Measurements from ENCODE around the gene TEKT4.
"Not testable (repeated sequence)": the region's sequence is repeated elsewhere in the genome, so short reads cannot be mapped to it uniquely, and the experiment has no call there.

The TEKT4 gene

GRCh38 chr2:94871226-94872087 is at the start of gene TEKT4:
TEKT4 (plus strand) TSS chr2:94871430; CDS start chr2:94871580, 150 bp downstream.
- in situ Hi-C loops (cut with HindIII; ENCODE audit: low sequenced_read_pairs), result no loop called here

DNA sequence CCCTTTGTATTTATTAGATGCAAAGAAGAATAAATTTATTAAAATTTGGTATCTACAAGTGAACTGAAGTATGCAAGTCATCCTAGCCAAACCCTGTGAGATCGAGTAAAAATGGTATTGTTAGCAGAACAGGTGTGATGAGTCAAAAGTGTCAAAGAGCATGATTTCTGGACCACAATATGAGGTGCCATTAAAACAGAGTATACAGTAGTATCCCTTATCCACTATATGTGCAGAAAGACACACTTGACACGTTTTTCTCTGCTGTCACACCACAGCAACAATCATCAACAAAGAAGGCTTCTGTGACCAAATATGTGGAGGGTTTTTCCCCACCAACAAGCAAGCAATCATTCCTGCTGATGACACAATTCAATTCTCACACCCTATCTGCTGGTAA is 32.0 kb upstream of the TEKT4 start:
- in situ Hi-C loops (cut with HindIII; ENCODE audit: low sequenced_read_pairs), result not testable (repeated sequence)

GRCh38 chr2:94856856-94857255 is 14.4 kb upstream of the TEKT4 start:
- in situ Hi-C loops (cut with HindIII; ENCODE audit: low sequenced_read_pairs), result not testable (repeated sequence)

GRCh38 chr2:94857367-94858162 is 13.7 kb upstream of the TEKT4 start:
- in situ Hi-C loops (cut with HindIII; ENCODE audit: low sequenced_read_pairs), result not testable (repeated sequence)

DNA sequence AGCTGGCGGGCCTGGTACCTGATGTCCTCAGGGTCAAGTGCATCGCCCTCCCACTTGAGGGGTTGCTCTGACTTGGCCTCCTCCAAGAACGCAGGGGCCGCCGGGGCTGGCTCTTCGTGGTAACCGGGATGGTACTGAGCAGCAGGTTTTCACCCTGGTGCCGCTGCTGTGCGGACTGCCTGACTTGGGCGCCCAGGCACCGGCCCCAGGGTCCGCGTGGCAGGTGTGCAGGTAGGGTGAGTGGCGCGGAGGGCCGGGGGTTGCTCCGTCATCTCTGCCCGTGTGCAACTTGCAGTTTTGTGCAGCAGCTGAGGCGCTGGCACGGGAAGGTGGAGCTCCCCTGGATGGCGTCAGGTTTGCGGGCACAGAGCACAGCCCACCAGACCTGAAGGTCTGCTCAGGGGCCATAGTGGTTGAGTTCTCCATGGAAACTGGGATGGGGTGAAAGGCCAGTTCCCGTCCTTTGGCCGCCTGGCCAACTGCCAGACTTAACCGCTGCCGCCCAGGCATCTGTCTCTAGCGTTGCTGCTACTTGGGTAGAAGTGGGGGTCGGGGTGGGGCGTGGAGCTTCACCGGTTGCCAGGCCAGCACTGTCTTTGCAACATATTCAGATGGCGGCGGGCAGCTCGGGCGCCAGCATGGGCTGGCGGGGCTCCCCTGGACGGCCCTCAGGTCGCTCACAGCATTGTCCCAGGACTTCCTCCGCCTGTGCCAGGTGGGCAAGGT is 12.9 kb upstream of the TEKT4 start:
- in situ Hi-C loops (cut with HindIII; ENCODE audit: low sequenced_read_pairs), result not testable (repeated sequence)

GRCh38 chr2:94861308-94862152 is 9.7 kb upstream of the TEKT4 start:
- in situ Hi-C loops (cut with HindIII; ENCODE audit: low sequenced_read_pairs), result no loop called here

- in situ Hi-C loops (cut with HindIII; ENCODE audit: low sequenced_read_pairs), result not testable (repeated sequence)
These were observed 8.3 kb upstream of the TEKT4 start for GRCh38 chr2:94862903-94863302.

DNA sequence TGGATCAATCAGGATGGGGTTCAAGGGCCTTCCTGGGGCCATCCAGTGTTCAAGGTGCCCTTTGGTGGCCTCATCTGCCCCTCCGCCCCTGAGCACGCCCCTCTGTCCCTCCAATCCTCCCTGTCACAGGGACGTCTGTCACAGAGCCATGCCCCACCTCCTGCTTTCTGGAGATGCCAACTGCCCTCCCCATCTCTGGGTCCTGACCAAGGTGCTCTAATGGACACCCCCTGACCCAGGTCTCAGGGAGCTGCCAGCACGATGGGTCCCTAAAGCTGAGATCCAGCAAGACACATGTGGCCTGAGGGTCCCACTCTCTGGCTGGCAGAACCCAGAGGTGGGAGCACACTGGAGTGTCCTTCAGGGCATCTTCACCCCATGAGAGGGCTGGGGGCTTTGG is 2.1 kb upstream of the TEKT4 start:
- in situ Hi-C loops (cut with HindIII; ENCODE audit: low sequenced_read_pairs), result no loop called here

DNA sequence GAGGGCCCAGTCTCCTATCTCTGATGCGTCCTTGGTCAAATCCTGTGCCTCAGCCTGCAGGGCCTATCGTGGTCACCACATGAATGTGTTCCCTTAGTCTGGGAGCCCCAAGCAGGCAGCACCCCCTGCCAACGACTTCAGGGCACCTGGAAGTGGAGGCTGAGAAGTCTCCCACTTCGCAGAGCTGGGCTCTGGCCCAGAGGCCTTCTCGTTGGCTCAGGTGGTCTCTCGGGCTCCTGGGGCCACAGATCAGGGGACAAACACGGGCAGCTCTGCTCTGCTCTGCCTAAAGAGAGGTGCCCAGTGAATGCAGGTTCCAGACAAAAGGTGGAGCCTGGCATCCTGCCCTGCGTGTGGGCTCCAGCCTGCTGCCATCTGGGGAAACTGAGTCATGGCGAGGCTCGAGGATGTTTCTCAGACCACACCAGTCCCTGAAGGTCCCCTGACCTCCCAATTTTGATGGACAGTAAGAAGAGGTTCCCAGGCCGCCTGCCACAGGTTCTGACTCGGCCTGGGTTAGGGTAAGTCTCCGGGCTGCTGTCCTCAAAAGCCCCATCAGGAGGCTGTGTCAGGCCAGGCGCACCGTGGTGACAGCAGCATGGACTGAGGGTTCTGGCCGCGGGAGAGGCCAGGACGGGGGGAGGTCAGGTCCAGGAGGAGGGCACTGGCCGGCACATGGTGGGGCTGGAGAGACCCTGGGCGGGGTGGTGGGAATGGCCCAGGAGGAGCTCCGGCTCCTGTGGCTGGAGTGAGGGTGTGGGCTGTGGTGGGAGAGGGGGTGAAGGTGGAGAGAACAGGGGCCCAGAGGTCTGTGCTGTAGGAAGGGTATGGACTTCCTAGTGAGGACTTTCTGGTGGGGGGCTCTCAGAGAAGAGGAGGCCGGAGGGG is 1.4 kb upstream of the TEKT4 start:
- in situ Hi-C loops (cut with HindIII; ENCODE audit: low sequenced_read_pairs), result no loop called here

DNA sequence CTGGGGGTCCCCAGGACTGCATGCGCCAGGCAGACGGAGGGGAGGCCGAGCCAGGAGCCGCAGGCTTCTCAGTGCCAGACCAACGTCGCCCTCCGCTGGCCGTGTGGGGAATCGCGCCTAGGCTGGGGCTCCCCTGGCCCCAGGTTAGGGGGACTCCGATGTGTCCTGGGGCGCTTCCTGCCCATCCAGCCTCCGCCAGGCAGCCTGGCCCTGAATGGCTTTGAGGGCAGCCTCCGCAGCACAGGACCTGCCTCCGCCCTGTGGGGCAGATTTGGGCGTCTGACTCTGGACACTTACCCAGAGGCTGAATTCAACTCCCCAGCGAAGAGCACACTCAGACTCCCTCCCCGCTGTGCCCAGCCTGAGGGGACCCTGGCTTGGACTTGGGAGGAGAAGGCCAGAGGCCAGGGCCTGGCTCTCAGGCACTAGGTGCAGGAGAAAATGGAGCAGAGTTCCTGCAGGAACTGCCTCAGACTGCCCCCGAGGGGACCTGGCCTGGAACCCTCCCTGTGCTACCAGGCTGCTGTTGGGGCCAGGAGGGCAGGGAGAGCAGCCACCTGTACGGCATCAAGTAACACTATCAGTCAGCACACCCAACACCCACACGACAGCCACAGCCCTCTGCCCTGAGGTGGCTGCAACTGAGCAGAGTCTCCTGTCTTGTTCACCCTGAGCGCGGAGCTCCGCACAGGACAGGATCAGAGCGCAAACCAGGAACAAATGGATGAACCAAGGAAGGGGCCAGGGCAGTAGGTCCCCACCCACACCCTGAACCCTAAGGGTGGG is 597 bp upstream of the TEKT4 start:
- in situ Hi-C loops (cut with HindIII; ENCODE audit: low sequenced_read_pairs), result no loop called here

DNA sequence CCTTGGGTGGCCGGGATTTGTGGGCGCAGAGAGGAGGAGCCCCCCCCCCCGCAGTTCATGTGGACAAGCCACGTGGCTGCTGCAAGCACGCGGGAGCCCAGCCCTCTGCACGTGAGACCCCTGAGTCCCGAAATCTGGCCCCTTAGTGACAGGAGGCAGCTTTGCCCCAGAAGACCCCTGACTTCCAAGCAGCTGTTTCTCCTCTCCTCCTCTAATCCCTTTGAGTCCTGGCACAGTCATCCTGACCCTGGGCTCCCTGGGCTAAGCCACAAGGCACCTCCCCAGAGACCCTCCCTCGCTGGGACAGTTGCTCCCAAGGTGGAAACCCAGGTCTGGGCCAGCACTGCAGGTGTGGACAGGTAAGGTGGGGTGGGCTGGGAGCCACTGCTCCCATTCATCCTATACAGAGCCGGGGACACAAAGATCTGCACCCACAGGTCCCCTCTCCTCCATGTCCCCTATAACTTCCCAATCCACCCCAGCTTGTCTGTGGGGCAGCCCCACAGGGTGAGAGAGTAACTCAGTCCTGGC is 923 bp downstream of the TEKT4 start:
- in situ Hi-C loops (cut with HindIII; ENCODE audit: low sequenced_read_pairs), result no loop called here

GRCh38 chr2:94872676-94873361 is 1.6 kb downstream of the TEKT4 start:
- in situ Hi-C loops (cut with HindIII; ENCODE audit: low sequenced_read_pairs), result no loop called here

GRCh38 chr2:94873362-94874276 is 2.4 kb downstream of the TEKT4 start:
- in situ Hi-C loops (cut with HindIII; ENCODE audit: low sequenced_read_pairs), result no loop called here

DNA sequence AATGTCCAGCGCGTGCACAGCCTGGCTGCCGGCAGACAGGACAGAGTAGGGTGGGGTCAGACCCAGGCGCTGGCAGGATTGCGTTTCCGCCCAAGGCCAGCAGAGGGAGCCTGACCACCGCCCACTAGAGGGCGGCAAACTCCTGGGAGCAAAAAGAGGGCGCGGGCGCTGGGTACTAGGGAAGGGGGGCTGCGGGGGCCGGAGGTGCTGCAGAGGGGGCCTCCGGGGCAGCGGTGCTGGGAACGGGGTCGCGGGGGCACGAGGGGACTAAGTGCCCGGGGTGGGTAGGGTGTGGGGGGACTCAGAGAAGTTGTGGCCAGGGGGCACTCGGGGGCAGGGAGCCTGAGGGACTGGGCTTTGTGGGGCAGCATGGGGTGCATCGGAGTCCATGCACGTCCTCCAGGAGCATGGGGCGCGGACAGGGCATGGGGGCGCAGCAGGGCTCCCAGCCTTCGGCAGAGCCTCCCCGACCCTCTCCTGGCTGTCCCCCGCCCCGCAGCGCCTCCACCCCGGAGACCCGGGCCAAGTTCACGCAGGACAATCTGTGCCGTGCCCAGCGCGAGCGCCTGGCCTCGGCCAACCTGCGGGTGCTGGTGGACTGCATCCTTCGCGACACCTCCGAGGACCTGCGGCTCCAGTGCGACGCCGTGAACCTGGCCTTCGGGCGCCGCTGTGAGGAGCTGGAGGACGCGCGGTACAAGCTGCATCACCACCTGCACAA is 3.2 kb downstream of the TEKT4 start:
- in situ Hi-C loops (cut with HindIII; ENCODE audit: low sequenced_read_pairs), result no loop called here

- in situ Hi-C loops (cut with HindIII; ENCODE audit: low sequenced_read_pairs), result no loop called here
These were observed 4.0 kb downstream of the TEKT4 start for GRCh38 chr2:94875064-94875819.
